A549 (cell line): ENCODE measurements around the gene SPDYC. TPM values are rescaled to one million over a fixed set of nuclear protein-coding genes. Genes with fewer than 3 reads are reported as not detected.

ENCODE experiments used
- ATAC-seq, 2 experiments: fragments of 200-7000 bp in 1 of 2; fragments of >200 bp in 1 of 2; cut with Nextera tagmentation in 1 of 2; cut with Tn5 transposase in 1 of 2; 3 replicates each; pipeline versions ENCODE4 v1.8.0 to v1.9.1; 2018 to 2020; ENCODE audit warnings: mild to moderate bottlenecking in 1 of 2, moderate library complexity in 1 of 2
- CTCF ChIA-PET: fragments of 300-600 bp; sonication (Branson Sonifier 250); formaldehyde crosslinking; extraction: SDS; loops from one replicate; lab custom pipeline; 2021; ENCODE audit warnings: antibody characterized with exemption, inconsistent platforms; lab: Yijun Ruan, JAX
- POLR2A ChIA-PET: fragments of 350-600 bp; formaldehyde crosslinking; extraction: SDS; loops from one replicate; lab custom pipeline; 2021; ENCODE audit warnings: antibody characterized with exemption, inconsistent platforms; lab: Yijun Ruan, JAX
- DNase-seq, 2 experiments: peaks; one replicate each; pipeline versions ENCODE4 v3.0.0 to v3.0.0-alpha.2; 2011 to 2016; ENCODE audit warnings: low read depth in 1 of 2, low spot score in 1 of 2
- FAIRE-seq: peaks from 2 replicates; lab custom pipeline; 2011; peaks lifted over from hg19 to GRCh38; lab: Jason Lieb, UNC
- H3K27ac ChIP-seq, 2 experiments: fragments of >200 bp; sonication (Bioruptor Twin); formaldehyde crosslinking; 3 replicates each; pipeline ENCODE4 v1.5.1; 2016 to 2017
- H3K4me1 ChIP-seq: fragments of >200 bp; sonication (Bioruptor Twin); formaldehyde crosslinking; 3 replicates; pipeline ENCODE4 v1.6.1; 2016
- H3K4me2 ChIP-seq: fragments of >200 bp; sonication (Bioruptor Twin); formaldehyde crosslinking; 3 replicates; pipeline ENCODE4 v1.6.1; 2016
- H3K4me3 ChIP-seq: fragments of >200 bp; sonication (Bioruptor Twin); formaldehyde crosslinking; 3 replicates; pipeline ENCODE4 v1.5.1; 2016
- H3K9me3 ChIP-seq: fragments of >200 bp; sonication (Bioruptor Twin); formaldehyde crosslinking; 3 replicates; pipeline ENCODE4 v1.6.1; 2016
- CBX2 ChIP-seq: fragments of 200-600 bp; sonication (generic); IDR thresholded peaks from 2 replicates; pipeline ENCODE4 v1.6.1; 2016; ENCODE audit warnings: low read depth, mild to moderate bottlenecking, borderline replicate concordance
- CBX8 ChIP-seq: fragments of 200-600 bp; sonication (generic); IDR thresholded peaks from 2 replicates; pipeline ENCODE4 v1.6.1; 2016
- CEBPB ChIP-seq, 2 experiments: fragments of >200 bp in 1 of 2; sonication (Bioruptor Twin) in 1 of 2; formaldehyde crosslinking in 1 of 2; IDR thresholded peaks; 2 replicates each; pipeline ENCODE4 v1.6.1; 2012 to 2016
- CHD2 ChIP-seq: fragments of 150-350 bp; IDR thresholded peaks from 2 replicates; pipeline ENCODE4 v1.6.1; 2014; ENCODE audit warnings: low read length; ENCODE audit not compliant: partially characterized antibody
- FOXS1 ChIP-seq: fragments of 250-450 bp; sonication (Bioruptor Pico); IDR thresholded peaks from 2 replicates; pipeline ENCODE4 v1.5.0; 2020; ENCODE audit warnings: mild to moderate bottlenecking, moderate library complexity
- HOXB13 ChIP-seq: fragments of 250-450 bp; sonication (Bioruptor Pico); IDR thresholded peaks from 2 replicates; pipeline ENCODE4 v1.5.0; 2020; ENCODE audit warnings: low read depth, mild to moderate bottlenecking, moderate library complexity
- JUN ChIP-seq, 2 experiments: fragments of >200 bp; sonication (Bioruptor Twin); formaldehyde crosslinking; IDR thresholded peaks; 2 replicates in 1 of 2; 3 replicates in 1 of 2; pipeline ENCODE4 v1.6.1; 2016 to 2017
- KDM1A ChIP-seq: fragments of 200-600 bp; sonication (generic); IDR thresholded peaks from 2 replicates; pipeline ENCODE4 v1.6.1; 2016; ENCODE audit warnings: low read depth, mild to moderate bottlenecking
- KDM5A ChIP-seq: fragments of 200-600 bp; sonication (generic); IDR thresholded peaks from 2 replicates; pipeline ENCODE4 v1.6.1; 2016; ENCODE audit warnings: antibody characterized with exemption, mild to moderate bottlenecking
- MAZ ChIP-seq: fragments of 150-350 bp; IDR thresholded peaks from 2 replicates; pipeline ENCODE4 v1.6.1; 2014; ENCODE audit warnings: antibody characterized with exemption, low read depth, low read length, borderline replicate concordance
- NR3C1 ChIP-seq: fragments of >200 bp; sonication (Bioruptor Twin); formaldehyde crosslinking; IDR thresholded peaks from 3 replicates; pipeline ENCODE4 v1.6.1; 2017
- PHF8 ChIP-seq: fragments of 200-600 bp; sonication (generic); IDR thresholded peaks from 2 replicates; pipeline ENCODE4 v1.6.1; 2016; ENCODE audit warnings: low read depth, mild to moderate bottlenecking, antibody characterized with exemption, moderate library complexity, borderline replicate concordance
- POLR2A ChIP-seq: IDR thresholded peaks from 2 replicates; pipeline ENCODE4 v1.6.1; 2012; ENCODE audit warnings: mild to moderate bottlenecking, low read length
- POLR2AphosphoS2 ChIP-seq: conservative IDR thresholded peaks from 2 replicates; pipeline ENCODE4 v1.6.1; 2012; ENCODE audit warnings: low read length, improper control_type of control experiment, inconsistent platforms
- RFX5 ChIP-seq: fragments of 450-650 bp; IDR thresholded peaks from 2 replicates; pipeline ENCODE4 v1.7.1; 2014; ENCODE audit warnings: antibody characterized with exemption, mild to moderate bottlenecking, moderate library complexity
- RNF2 ChIP-seq: fragments of 200-600 bp; sonication (generic); IDR thresholded peaks from 2 replicates; pipeline ENCODE4 v1.6.1; 2016; ENCODE audit warnings: low read depth, mild to moderate bottlenecking, antibody characterized with exemption, moderate library complexity, borderline replicate concordance
- SREBF2 ChIP-seq: fragments of 450-650 bp; IDR thresholded peaks from 2 replicates; pipeline ENCODE4 v1.6.1; 2014; ENCODE audit warnings: mild to moderate bottlenecking, moderate library complexity
- WGBS: methylation state at CpG from one replicate; pipeline ENCODE4 v1.1.6; 2017; ENCODE audit errors: missing lambda C conversion rate; 5-methylcytosine and 5-hydroxymethylcytosine counted together
- polyA plus RNA-seq, 4 experiments: library from polyadenylated mRNA; depleted of rRNA in 3 of 4; stranded (reverse); fragments of >200 nt; fragmentation: RNase III in 1 of 4; extraction: RNeasy Plus Mini Kit Qiagen cat#74134 plus additional on column Dnase treatment in 1 of 4; gene quantifications; 2 replicates in 3 of 4; 3 replicates in 1 of 4; pipeline ENCODE4 v1.2.3, GENCODE V29; 2011 to 2017
- TF ChIP-seq, protein P1 (sequence below): fragments of 450-650 bp; IDR thresholded peaks from 2 replicates; pipeline ENCODE4 v1.6.1; 2014; ENCODE audit warnings: antibody characterized with exemption
- TF ChIP-seq, protein P2 (sequence below): IDR thresholded peaks from 2 replicates; pipeline ENCODE4 v1.6.1; 2012
- TF ChIP-seq, protein P3 (sequence below): fragments of 250-450 bp; sonication (Bioruptor Pico); IDR thresholded peaks from 2 replicates; pipeline ENCODE4 v1.5.0; 2020; ENCODE audit warnings: low read depth, mild to moderate bottlenecking, moderate library complexity
- TF ChIP-seq, protein P4 (sequence below): fragments of 250-450 bp; sonication (Bioruptor Pico); IDR thresholded peaks from 2 replicates; pipeline ENCODE4 v1.5.0; 2021; ENCODE audit warnings: mild to moderate bottlenecking, moderate library complexity, borderline replicate concordance
- TF ChIP-seq, protein P5 (sequence below): fragments of >200 bp; sonication (Bioruptor Twin); formaldehyde crosslinking; IDR thresholded peaks from 2 replicates; pipeline ENCODE4 v1.6.1; 2016

SPDYC gene
- polyA plus RNA-seq, 2 of the 4 experiments (the other 2 are of a cell fraction) = not detected

DNA sequence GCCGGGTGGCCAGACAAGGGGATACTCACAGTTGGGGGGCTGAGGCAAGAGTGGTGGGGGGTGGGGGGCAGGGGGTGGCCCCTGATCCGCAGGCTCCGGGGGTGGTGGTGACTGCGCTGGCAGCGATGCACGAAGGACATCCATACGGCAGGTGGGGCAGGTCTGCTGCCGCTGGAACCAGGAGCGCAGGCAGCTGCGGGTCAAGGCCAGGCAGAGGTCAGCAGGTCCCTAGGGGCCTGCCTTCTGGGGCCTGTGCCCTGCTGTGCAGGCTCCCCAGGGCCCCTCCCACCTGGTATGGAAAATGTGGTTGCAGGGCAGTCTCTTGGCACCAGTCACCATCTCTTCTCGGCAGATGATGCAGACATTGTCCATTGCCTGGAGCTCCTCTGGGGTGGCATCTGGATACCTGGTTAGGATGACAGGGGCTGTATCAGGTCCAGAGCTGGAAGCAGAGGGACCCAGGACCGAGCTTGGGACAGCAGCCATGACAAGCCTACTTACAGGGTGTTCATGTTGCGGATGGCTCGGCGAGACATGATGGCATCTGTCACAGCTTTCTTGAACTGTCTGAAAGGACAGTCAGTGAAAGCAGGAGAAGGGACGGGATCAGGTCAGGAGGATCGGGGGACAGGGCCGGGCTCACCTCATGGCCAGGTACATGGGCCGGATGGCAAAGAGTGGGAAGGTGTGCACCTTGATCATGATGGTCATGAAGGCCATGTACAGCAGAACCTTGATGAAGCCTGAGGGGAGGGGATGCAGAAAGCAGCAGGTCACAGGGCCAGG lies 39.2 kb upstream of the SPDYC start:
- H3K4me1 ChIP-seq = peaks cover 14% of the 10 kb centered on the region
- CTCF ChIA-PET = interaction anchor here (0.6 to 7.3 kb wide), 7 partner anchors 11 to 472 kb away, joined by 3 to 75 read pairs (median 3); partner anchors contain the start of genes FAU, MRPL49, TM7SF2 and ZNHIT2
- ATAC-seq (no peak), DNase-seq (no peak)
- no peak overlapping the region for H3K27ac ChIP-seq
- no peak overlapping the region for H3K4me2 ChIP-seq
- POLR2A ChIA-PET = interaction anchor here (2.1 kb wide), 1 partner anchor 9 kb away, joined by 14 read pairs; the partner anchor contains the start of genes FAU and MRPL49
- whole genome bisulfite sequencing = 92% methylated on average over 14 of the region's 19 CpGs
- no peak for TF ChIP-seq RFX5
- TF ChIP-seq JUN (IDR thresholded peaks at IDR 0.05) = no peak
- TF ChIP-seq, protein P1, sequence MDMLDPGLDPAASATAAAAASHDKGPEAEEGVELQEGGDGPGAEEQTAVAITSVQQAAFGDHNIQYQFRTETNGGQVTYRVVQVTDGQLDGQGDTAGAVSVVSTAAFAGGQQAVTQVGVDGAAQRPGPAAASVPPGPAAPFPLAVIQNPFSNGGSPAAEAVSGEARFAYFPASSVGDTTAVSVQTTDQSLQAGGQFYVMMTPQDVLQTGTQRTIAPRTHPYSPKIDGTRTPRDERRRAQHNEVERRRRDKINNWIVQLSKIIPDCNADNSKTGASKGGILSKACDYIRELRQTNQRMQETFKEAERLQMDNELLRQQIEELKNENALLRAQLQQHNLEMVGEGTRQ = no peak
- TF ChIP-seq POLR2AphosphoS2 = no peak
- TF ChIP-seq RNF2 = no peak
- TF ChIP-seq CBX2 = no peak
- no peak for TF ChIP-seq KDM5A
- TF ChIP-seq, protein P2, sequence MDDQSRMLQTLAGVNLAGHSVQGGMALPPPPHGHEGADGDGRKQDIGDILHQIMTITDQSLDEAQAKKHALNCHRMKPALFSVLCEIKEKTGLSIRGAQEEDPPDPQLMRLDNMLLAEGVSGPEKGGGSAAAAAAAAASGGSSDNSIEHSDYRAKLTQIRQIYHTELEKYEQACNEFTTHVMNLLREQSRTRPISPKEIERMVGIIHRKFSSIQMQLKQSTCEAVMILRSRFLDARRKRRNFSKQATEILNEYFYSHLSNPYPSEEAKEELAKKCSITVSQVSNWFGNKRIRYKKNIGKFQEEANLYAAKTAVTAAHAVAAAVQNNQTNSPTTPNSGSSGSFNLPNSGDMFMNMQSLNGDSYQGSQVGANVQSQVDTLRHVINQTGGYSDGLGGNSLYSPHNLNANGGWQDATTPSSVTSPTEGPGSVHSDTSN = no peak
- no peak for TF ChIP-seq KDM1A
- TF ChIP-seq PHF8 = no peak
- TF ChIP-seq MAZ = no peak
- TF ChIP-seq, all 56 proteins: peak for 0
- no peak for FAIRE-seq
- no peak overlapping the region for H3K4me3 ChIP-seq
- H3K9me3 ChIP-seq = no peaks in the 10 kb centered on the region

DNA sequence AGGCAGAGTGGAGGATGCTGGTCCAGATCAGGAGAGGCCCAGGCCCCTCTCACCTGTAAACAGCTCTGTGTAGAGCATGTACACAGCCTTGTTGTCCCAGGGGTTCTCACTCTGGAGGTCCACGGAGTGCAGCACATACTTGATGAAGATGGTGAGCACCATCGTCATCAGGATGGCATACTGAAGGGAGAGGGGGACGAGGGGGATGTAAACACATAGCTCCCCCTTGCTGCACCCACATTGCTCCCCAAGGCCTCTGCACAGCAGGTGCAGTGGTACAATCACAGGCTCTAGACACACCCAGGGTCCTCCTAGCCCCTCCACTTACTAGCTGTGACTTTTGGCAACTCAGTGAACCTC lies 38.6 kb upstream of the SPDYC start:
- ATAC-seq (no peak), DNase-seq (no peak), FAIRE-seq (no peak)
- H3K4me2 ChIP-seq = no peak overlapping the region
- POLR2A ChIA-PET = interaction anchor here (0.5 to 2.1 kb wide), 2 partner anchors 9 to 352 kb away, joined by 3 to 14 read pairs; partner anchors contain the start of genes FAU and MRPL49
- WGBS = 79% methylated on average over 3 of the region's 3 CpGs
- CTCF ChIA-PET = interaction anchor here (0.6 to 7.3 kb wide), 6 partner anchors 12 to 471 kb away, joined by 3 to 75 read pairs (median 6); partner anchors contain the start of genes FAU, MRPL49, TM7SF2 and ZNHIT2
- TF ChIP-seq HOXB13 (CRISPR knock-in tag) (no peak), NR3C1 (no peak), CHD2 (no peak), FOXS1 (CRISPR knock-in tag) (no peak), SREBF2 (no peak), CEBPB (IDR thresholded peaks at IDR 0.05) (no peak), KDM1A (no peak), POLR2A (no peak), CBX8 (no peak)
- TF ChIP-seq, protein P3, sequence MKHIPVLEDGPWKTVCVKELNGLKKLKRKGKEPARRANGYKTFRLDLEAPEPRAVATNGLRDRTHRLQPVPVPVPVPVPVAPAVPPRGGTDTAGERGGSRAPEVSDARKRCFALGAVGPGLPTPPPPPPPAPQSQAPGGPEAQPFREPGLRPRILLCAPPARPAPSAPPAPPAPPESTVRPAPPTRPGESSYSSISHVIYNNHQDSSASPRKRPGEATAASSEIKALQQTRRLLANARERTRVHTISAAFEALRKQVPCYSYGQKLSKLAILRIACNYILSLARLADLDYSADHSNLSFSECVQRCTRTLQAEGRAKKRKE (CRISPR knock-in tag) = no peak
- TF ChIP-seq, protein P4, sequence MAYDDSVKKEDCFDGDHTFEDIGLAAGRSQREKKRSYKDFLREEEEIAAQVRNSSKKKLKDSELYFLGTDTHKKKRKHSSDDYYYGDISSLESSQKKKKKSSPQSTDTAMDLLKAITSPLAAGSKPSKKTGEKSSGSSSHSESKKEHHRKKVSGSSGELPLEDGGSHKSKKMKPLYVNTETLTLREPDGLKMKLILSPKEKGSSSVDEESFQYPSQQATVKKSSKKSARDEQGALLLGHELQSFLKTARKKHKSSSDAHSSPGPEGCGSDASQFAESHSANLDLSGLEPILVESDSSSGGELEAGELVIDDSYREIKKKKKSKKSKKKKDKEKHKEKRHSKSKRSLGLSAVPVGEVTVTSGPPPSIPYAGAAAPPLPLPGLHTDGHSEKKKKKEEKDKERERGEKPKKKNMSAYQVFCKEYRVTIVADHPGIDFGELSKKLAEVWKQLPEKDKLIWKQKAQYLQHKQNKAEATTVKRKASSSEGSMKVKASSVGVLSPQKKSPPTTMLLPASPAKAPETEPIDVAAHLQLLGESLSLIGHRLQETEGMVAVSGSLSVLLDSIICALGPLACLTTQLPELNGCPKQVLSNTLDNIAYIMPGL (CRISPR knock-in tag) = no peak
- TF ChIP-seq, protein P1 = no peak
- TF ChIP-seq, protein P5, sequence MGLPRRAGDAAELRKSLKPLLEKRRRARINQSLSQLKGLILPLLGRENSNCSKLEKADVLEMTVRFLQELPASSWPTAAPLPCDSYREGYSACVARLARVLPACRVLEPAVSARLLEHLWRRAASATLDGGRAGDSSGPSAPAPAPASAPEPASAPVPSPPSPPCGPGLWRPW = no peak
- H3K27ac ChIP-seq = no peak overlapping the region
- H3K4me3 ChIP-seq = no peak overlapping the region
- H3K4me1 ChIP-seq = peaks cover 15% of the 10 kb centered on the region
- no peaks in the 10 kb centered on the region for H3K9me3 ChIP-seq
